ENCODE measurements around the gene ACTN1.

Gene ACTN1

DNA sequence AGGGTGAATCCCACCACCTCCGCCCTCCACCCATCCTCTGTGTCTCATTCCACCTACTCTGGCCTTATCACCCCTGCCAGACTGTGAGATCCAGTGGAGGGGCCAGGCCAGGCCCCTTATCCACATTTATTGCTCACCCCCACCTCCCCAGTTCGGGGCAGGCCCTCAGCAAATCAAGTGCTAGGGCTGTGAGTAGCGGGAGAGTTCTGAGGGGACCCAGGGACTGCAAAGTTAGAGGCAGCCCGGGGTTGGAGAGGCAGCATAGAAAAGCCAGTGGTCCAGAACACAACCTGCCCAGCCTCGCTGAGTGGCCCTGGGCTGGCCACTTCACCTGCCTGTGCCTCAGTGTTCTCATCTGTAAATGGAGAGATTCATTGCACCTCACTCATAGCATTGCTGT lies 27.2 kb upstream of the ACTN1 start:
- WGBS (ENCODE audit: insufficient coverage, insufficient read length): no CpG with 5 or more reads among the region's 5 CpGs
- DNase-seq (ENCODE audit: low read depth, low spot score): no peak
- H3K4me3 ChIP-seq (ENCODE audit: low read length): no peak overlapping the region
- H3K27ac ChIP-seq (ENCODE audit: low read length): no peak overlapping the region
- no peaks in the 10 kb centered on the region for H3K36me3 ChIP-seq (ENCODE audit: control insufficient read depth, insufficient read depth, low read length)
- H3K4me1 ChIP-seq (ENCODE audit: control insufficient read depth, insufficient read depth, low read length): peaks cover 3% of the 10 kb centered on the region
- H3K27me3 ChIP-seq (ENCODE audit: control insufficient read depth, insufficient read depth, low read length): no peaks in the 10 kb centered on the region
- H3K9me3 ChIP-seq (ENCODE audit: control insufficient read depth, insufficient read depth, low read length): no peaks in the 10 kb centered on the region

DNA sequence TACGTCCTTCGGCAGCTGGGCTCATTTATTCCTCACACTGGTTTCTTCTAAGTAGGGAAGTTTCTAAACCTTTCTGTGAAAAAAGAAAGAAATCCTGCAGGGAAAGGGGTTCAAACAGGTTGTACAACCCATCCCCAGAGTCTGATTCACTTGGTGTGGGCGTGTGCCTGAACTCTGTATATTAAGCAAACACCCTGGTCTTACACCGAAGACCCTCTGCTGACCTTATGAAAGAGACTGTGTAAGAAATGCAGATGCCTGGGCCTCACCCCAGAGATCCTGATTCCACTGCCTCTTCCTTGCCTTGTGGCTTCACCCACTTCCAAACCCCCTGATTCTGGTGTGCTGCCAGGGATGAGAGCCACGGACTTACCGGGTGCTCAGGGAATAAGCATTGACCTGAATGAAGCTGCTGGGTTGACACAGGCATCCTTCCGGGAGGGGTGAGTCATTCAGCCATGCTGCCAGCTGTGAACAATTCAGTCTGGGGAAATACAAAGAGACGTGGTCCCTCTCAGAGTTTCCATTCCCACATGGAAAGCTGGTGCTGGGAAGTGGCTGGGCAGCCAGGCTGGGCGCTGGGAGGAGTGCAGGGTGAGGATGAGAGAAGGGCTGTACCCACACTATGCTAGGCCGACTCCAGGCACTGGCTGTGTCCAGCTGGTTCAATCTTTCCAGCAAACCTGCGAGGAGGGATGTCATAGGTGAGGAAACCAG lies 26.5 kb upstream of the ACTN1 start:
- no peaks in the 10 kb centered on the region for H3K27me3 ChIP-seq (ENCODE audit: control insufficient read depth, insufficient read depth, low read length)
- no peak for DNase-seq (ENCODE audit: low read depth, low spot score)
- H3K36me3 ChIP-seq (ENCODE audit: control insufficient read depth, insufficient read depth, low read length): no peaks in the 10 kb centered on the region
- H3K27ac ChIP-seq (ENCODE audit: low read length): no peak overlapping the region
- H3K9me3 ChIP-seq (ENCODE audit: control insufficient read depth, insufficient read depth, low read length): no peaks in the 10 kb centered on the region
- WGBS (ENCODE audit: insufficient coverage, insufficient read length): no CpG with 5 or more reads among the region's 11 CpGs
- H3K4me1 ChIP-seq (ENCODE audit: control insufficient read depth, insufficient read depth, low read length): peaks cover 3% of the 10 kb centered on the region
- H3K4me3 ChIP-seq (ENCODE audit: low read length): no peak overlapping the region

GRCh38 chr14:69004731-69005431 lies 25.8 kb upstream of the ACTN1 start:
- no peaks in the 10 kb centered on the region for H3K36me3 ChIP-seq (ENCODE audit: control insufficient read depth, insufficient read depth, low read length)
- no CpG with 5 or more reads among the region's 7 CpGs for WGBS (ENCODE audit: insufficient coverage, insufficient read length)
- H3K27ac ChIP-seq (ENCODE audit: low read length): no peak overlapping the region
- no peak overlapping the region for H3K4me3 ChIP-seq (ENCODE audit: low read length)
- H3K27me3 ChIP-seq (ENCODE audit: control insufficient read depth, insufficient read depth, low read length): no peaks in the 10 kb centered on the region
- H3K9me3 ChIP-seq (ENCODE audit: control insufficient read depth, insufficient read depth, low read length): no peaks in the 10 kb centered on the region
- peaks cover 3% of the 10 kb centered on the region for H3K4me1 ChIP-seq (ENCODE audit: control insufficient read depth, insufficient read depth, low read length)
- no peak for DNase-seq (ENCODE audit: low read depth, low spot score)

DNA sequence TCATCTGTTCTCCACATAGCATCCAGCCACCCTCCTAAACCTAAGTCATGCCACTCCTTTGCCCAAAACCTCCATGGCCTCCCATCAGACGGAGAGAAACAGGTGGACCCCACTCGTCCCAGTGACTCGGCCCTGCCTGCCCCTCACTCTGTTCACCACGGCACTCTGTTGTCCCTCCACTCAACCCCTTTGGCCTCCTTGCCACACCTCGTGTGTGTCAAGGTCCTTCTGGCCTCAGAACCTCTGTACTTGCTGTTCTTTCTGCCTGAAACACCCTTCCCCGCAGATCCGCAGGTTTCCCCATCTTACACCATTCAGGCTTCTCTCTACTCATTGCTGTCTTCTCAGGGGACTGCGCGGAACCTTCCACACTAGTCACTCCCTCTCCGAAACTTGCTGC lies 24.5 kb upstream of the ACTN1 start:
- no peak for DNase-seq (ENCODE audit: low read depth, low spot score)
- no peaks in the 10 kb centered on the region for H3K36me3 ChIP-seq (ENCODE audit: control insufficient read depth, insufficient read depth, low read length)
- WGBS (ENCODE audit: insufficient coverage, insufficient read length): no CpG with 5 or more reads among the region's 10 CpGs
- H3K27me3 ChIP-seq (ENCODE audit: control insufficient read depth, insufficient read depth, low read length): no peaks in the 10 kb centered on the region
- H3K27ac ChIP-seq (ENCODE audit: low read length): no peak overlapping the region
- H3K9me3 ChIP-seq (ENCODE audit: control insufficient read depth, insufficient read depth, low read length): no peaks in the 10 kb centered on the region
- peaks cover 3% of the 10 kb centered on the region for H3K4me1 ChIP-seq (ENCODE audit: control insufficient read depth, insufficient read depth, low read length)
- no peak overlapping the region for H3K4me3 ChIP-seq (ENCODE audit: low read length)

DNA sequence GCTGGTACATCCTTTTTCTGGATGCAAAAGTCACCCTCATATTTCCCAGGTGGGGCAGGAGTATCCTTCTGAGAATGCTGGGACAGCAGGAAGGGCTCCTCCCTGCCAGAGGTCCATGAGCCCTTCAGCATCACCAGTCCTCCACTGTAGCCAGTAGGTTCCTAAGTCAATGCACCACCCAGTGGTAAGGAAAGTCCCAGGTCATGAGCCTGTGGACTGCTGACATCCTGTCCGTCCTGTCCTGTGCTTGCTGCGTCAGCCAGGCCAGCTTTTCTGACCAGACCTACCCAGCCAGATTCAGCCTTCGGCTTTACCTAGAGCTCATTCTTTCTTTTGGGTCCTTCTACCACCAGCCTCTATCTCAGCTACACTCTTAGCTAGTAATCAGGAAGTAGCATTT lies 23.0 kb upstream of the ACTN1 start:
- Histone ChIP-seq H3K27ac (ENCODE audit: low read length) (no peak overlapping the region), H3K27me3 (ENCODE audit: control insufficient read depth, insufficient read depth, low read length) (no peaks in the 10 kb centered on the region), H3K4me1 (ENCODE audit: control insufficient read depth, insufficient read depth, low read length) (peaks cover 3% of the 10 kb centered on the region), H3K9me3 (ENCODE audit: control insufficient read depth, insufficient read depth, low read length) (no peaks in the 10 kb centered on the region), H3K36me3 (ENCODE audit: control insufficient read depth, insufficient read depth, low read length) (no peaks in the 10 kb centered on the region), H3K4me3 (ENCODE audit: low read length) (no peak overlapping the region)
- no CpG with 5 or more reads among the region's 3 CpGs for WGBS (ENCODE audit: insufficient coverage, insufficient read length)
- no peak for DNase-seq (ENCODE audit: low read depth, low spot score)

DNA sequence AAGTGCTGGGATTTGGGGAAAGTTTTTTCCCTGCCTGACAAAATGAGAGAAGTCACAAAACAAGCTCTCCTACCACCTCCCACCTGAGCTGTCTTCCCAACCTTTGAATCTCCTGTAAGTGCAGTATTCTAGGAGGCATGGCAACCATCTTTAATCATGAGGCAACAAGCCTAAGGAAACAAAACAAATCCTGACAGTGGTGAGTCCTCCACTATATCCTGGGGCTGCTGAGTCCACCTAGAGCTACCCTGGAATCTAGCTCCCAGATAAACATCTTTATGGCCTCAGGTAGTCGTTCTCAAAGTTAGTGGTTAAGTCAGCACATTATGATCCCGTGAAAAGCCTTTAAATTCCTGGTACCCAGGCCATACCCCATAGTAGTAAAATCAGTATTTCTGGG lies 22.3 kb upstream of the ACTN1 start:
- peaks cover 3% of the 10 kb centered on the region for H3K4me1 ChIP-seq (ENCODE audit: control insufficient read depth, insufficient read depth, low read length)
- no peaks in the 10 kb centered on the region for H3K27me3 ChIP-seq (ENCODE audit: control insufficient read depth, insufficient read depth, low read length)
- WGBS (ENCODE audit: insufficient coverage, insufficient read length): no CpG with 5 or more reads among the region's 2 CpGs
- no peaks in the 10 kb centered on the region for H3K9me3 ChIP-seq (ENCODE audit: control insufficient read depth, insufficient read depth, low read length)
- no peak overlapping the region for H3K4me3 ChIP-seq (ENCODE audit: low read length)
- no peaks in the 10 kb centered on the region for H3K36me3 ChIP-seq (ENCODE audit: control insufficient read depth, insufficient read depth, low read length)
- H3K27ac ChIP-seq (ENCODE audit: low read length): no peak overlapping the region
- no peak for DNase-seq (ENCODE audit: low read depth, low spot score)

DNA sequence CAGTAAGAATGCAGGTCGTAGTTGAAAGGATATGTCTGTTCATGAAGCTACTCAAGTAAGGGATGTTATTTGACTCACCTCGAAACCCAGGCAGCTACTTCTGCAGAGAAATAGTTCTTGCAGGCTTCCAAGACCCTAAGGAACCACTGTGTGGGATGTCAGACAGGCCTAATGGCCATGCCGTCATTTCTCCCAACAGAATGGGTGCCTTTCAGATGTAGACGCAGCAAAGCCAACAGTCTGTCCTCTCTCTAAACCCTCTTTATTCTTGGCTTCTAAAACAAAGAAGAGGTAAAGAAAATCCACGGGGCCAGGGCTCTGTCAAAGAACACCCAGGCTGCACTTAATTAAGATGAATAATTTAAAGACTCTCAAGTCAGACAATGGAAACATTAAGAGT lies 19.0 kb upstream of the ACTN1 start:
- Histone ChIP-seq H3K4me3 (ENCODE audit: low read length) (no peak overlapping the region), H3K27me3 (ENCODE audit: control insufficient read depth, insufficient read depth, low read length) (no peaks in the 10 kb centered on the region), H3K9me3 (ENCODE audit: control insufficient read depth, insufficient read depth, low read length) (no peaks in the 10 kb centered on the region), H3K27ac (ENCODE audit: low read length) (no peak overlapping the region), H3K36me3 (ENCODE audit: control insufficient read depth, insufficient read depth, low read length) (no peaks in the 10 kb centered on the region), H3K4me1 (ENCODE audit: control insufficient read depth, insufficient read depth, low read length) (no peaks in the 10 kb centered on the region)
- DNase-seq (ENCODE audit: low read depth, low spot score): no peak
- WGBS (ENCODE audit: insufficient coverage, insufficient read length): no CpG with 5 or more reads among the region's 5 CpGs

DNA sequence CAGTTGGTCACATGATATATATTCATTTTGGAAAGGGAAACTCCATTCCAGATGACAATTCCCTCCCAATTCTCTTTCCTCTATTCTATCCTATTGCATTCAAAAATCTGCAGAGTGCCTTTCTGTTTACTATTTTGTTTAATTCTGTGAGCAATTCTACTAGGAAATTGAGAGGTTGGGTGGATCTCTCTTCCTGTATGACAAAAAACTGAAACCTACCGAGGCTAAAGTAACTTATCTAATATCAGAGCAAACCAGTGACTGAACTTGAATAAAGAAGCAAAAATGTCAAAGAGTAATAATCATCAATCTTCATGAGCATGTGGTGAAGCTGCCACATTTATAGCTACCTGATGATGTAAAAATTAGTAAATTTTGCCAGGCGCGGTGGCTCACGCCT lies 16.6 kb upstream of the ACTN1 start:
- no peaks in the 10 kb centered on the region for H3K27me3 ChIP-seq (ENCODE audit: control insufficient read depth, insufficient read depth, low read length)
- H3K4me1 ChIP-seq (ENCODE audit: control insufficient read depth, insufficient read depth, low read length): no peaks in the 10 kb centered on the region
- no CpG with 5 or more reads among the region's 4 CpGs for WGBS (ENCODE audit: insufficient coverage, insufficient read length)
- H3K27ac ChIP-seq (ENCODE audit: low read length): no peak overlapping the region
- H3K36me3 ChIP-seq (ENCODE audit: control insufficient read depth, insufficient read depth, low read length): no peaks in the 10 kb centered on the region
- H3K9me3 ChIP-seq (ENCODE audit: control insufficient read depth, insufficient read depth, low read length): no peaks in the 10 kb centered on the region
- no peak for DNase-seq (ENCODE audit: low read depth, low spot score)
- H3K4me3 ChIP-seq (ENCODE audit: low read length): no peak overlapping the region

GRCh38 chr14:68994056-68994455 lies 15.0 kb upstream of the ACTN1 start:
- H3K27me3 ChIP-seq (ENCODE audit: control insufficient read depth, insufficient read depth, low read length): no peaks in the 10 kb centered on the region
- H3K36me3 ChIP-seq (ENCODE audit: control insufficient read depth, insufficient read depth, low read length): no peaks in the 10 kb centered on the region
- WGBS (ENCODE audit: insufficient coverage, insufficient read length): no CpG with 5 or more reads among the region's 2 CpGs
- no peak overlapping the region for H3K4me3 ChIP-seq (ENCODE audit: low read length)
- no peaks in the 10 kb centered on the region for H3K4me1 ChIP-seq (ENCODE audit: control insufficient read depth, insufficient read depth, low read length)
- no peaks in the 10 kb centered on the region for H3K9me3 ChIP-seq (ENCODE audit: control insufficient read depth, insufficient read depth, low read length)
- DNase-seq (ENCODE audit: low read depth, low spot score): no peak
- no peak overlapping the region for H3K27ac ChIP-seq (ENCODE audit: low read length)

GRCh38 chr14:68987653-68988036 lies 8.5 kb upstream of the ACTN1 start:
- no CpG with 5 or more reads among the region's 1 CpG for WGBS (ENCODE audit: insufficient coverage, insufficient read length)
- no peaks in the 10 kb centered on the region for H3K9me3 ChIP-seq (ENCODE audit: control insufficient read depth, insufficient read depth, low read length)
- H3K4me1 ChIP-seq (ENCODE audit: control insufficient read depth, insufficient read depth, low read length): peaks cover 2% of the 10 kb centered on the region; the same call in 1 of the 2 replicates
- no peaks in the 10 kb centered on the region for H3K36me3 ChIP-seq (ENCODE audit: control insufficient read depth, insufficient read depth, low read length)
- DNase-seq (ENCODE audit: low read depth, low spot score): no peak
- no peak overlapping the region for H3K27ac ChIP-seq (ENCODE audit: low read length)
- no peaks in the 10 kb centered on the region for H3K27me3 ChIP-seq (ENCODE audit: control insufficient read depth, insufficient read depth, low read length)
- H3K4me3 ChIP-seq (ENCODE audit: low read length): no peak overlapping the region

Data from iPS DF 6.9 (cell line).